GM12878 (cell line): ENCODE data around the gene USP10.

Source experiments
- EP300 ChIP-seq, 2 experiments: fragments of 150-350 bp in 1 of 2; IDR thresholded peaks; 2 replicates each; pipeline ENCODE4 v1.6.1; 2011 to 2012; ENCODE audit warnings: low read depth in 2 of 2, low read length in 2 of 2, borderline replicate concordance in 1 of 2, improper control_type of control experiment in 1 of 2, inconsistent platforms in 1 of 2; ENCODE audit not compliant: control insufficient read depth in 1 of 2
- MEF2B ChIP-seq: fragments of 450-650 bp; IDR thresholded peaks from 2 replicates; pipeline ENCODE4 v1.6.1; 2018; ENCODE audit warnings: mild to moderate bottlenecking, moderate library complexity; ENCODE audit not compliant: partially characterized antibody, poor library complexity, severe bottlenecking
- MXI1 ChIP-seq: fragments of 150-350 bp; IDR thresholded peaks from 2 replicates; pipeline ENCODE4 v1.6.1; 2011; ENCODE audit warnings: low read depth, mild to moderate bottlenecking, inconsistent platforms, low read length, improper control_type of control experiment
- TCF3 ChIP-seq: IDR thresholded peaks from 2 replicates; pipeline ENCODE4 v1.6.1; 2012; ENCODE audit warnings: low read depth, mild to moderate bottlenecking, low read length, borderline replicate concordance; ENCODE audit not compliant: insufficient read depth

DNA sequence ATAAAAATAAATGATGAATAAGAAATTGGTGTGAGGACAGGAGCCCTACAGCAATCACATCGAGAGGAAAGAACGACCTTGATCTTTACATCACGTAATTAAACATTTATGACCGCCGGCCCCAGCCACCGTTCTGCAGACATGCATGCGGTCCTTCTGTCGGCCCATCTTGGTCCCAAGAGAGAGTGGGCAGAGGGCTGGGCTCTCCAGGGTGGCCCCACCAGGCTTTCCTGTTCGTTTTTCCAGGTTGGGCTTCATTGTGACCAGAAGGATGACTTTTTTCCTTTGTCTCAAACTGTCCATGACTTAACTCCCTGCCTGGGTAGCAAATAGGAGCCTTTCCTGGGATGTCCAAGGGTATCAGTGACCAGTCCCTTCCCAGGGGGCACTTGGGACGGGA, 116.7 kb downstream of the USP10 start:
- TF ChIP-seq MEF2B (no peak), MXI1 (no peak), EP300 (IDR thresholded peaks at IDR 0.05; ENCODE audit: borderline replicate concordance in 1 of 2, control insufficient read depth in 1 of 2, low read depth in 2 of 2, low read length in 2 of 2) (no peak), TCF3 (no peak)
